ENCODE results near the gene IL21R. TPM values are rescaled to one million over a fixed set of nuclear protein-coding genes. Genes with fewer than 3 reads are reported as not detected.
A peak's percentile ranks its signal among the peaks of the same experiment; 100 is the strongest.

The IL21R gene
- total RNA-seq, 1 experiment from 2014 or later: 4.6 TPM

DNA sequence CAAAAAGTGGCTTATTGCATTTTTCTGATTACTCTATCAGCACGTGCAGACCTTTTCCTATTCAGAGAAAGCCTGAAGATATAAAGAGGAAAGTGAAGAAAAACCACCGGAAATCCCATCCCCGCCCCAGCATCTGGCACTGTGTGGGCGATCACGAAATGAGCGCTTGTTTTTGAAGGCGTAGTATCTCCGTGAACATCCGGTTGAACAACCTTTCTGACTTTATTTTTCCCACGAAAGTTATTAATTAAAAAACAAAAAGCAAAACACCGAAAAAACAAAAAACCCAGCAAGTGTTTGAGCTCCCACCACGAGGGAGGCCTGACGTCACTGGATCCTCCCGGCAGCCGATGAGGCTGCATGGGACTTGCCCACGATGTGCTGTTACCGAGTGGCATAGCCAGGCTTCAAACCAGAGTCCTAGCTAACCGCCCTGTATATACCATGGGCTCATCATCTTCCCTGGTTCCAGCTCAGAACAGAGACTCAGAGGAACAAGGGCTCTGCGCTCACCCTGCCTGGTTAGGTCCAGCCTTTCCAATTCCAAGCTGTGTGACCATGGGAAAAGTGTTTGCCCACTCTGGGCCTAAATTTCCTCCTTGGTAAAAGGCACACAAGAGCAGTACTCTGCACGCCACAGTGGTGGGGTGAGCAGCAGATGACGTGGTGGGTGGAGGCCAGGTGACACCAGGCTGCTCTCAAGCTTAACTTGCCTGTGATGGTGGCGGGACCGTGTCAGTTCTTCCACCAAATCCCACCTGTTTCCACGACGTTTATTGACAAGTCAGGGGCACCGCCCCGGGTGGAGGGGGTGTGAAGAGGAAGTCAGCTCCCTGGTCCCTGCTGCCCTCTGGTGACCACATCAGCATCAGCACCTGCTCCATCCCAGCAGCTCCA, 34.3 kb upstream of the IL21R start:
- no peaks in the 10 kb centered on the region for H3K9me3 ChIP-seq (replicated peaks)
- H3K36me3 ChIP-seq: peaks cover 20% of the 10 kb centered on the region
- H3K27me3 ChIP-seq: no peaks in the 10 kb centered on the region
- H3K4me1 ChIP-seq: no peaks in the 10 kb centered on the region
- peak overlapping the region; percentile 14; the same call in 1 of the 2 replicates for H3K27ac ChIP-seq
- H3K4me3 ChIP-seq: peak overlapping the region; percentile 9; the same call in 1 of the 2 replicates
- DNase-seq: peak; percentile 89 to 91

DNA sequence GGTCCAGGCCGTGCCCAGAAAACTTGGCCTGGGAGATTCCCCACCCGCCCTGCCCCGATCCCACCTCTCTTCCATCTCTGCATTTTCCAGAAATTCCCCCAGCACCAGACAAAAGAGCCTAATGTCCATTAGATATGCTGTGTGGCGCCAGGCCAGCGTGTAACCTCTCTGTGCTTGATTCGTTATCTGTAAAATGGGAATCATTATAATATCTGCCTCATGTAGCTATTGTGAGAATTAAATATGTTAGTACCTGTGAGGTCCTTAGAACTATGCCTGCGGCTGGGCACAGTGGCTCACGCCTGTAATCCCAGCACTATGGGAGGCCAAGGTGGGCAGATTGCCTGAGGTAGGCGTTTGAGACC, 33.6 kb upstream of the IL21R start:
- Histone ChIP-seq H3K4me3 (no peak overlapping the region), H3K36me3 (peaks cover 13% of the 10 kb centered on the region), H3K27ac (no peak overlapping the region), H3K9me3 (replicated peaks) (no peaks in the 10 kb centered on the region), H3K4me1 (no peaks in the 10 kb centered on the region), H3K27me3 (no peaks in the 10 kb centered on the region)
- no peak for DNase-seq

DNA sequence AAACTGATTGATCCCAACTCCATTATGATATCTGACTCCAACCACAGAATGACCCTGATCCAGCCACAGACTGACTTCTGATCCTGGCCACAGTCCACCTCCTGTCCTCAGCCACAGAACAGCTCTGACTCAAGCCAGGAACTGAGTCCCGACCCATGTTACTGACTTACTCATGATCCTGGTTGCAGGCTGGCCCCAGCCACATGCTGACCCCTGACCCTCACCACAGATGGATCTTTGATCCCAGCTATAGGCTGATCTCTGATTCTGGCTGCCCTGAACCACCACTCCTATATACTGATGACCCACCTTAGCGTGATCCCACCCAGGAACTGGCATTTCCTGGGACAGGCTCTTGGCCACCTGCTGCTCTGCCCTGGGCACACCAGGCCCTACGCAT, 32.2 kb upstream of the IL21R start:
- H3K36me3 ChIP-seq: peaks cover 2% of the 10 kb centered on the region; the same call in 1 of the 2 replicates
- no peak overlapping the region for H3K27ac ChIP-seq
- H3K9me3 ChIP-seq (replicated peaks): no peaks in the 10 kb centered on the region
- no peak overlapping the region for H3K4me3 ChIP-seq
- no peaks in the 10 kb centered on the region for H3K4me1 ChIP-seq
- no peaks in the 10 kb centered on the region for H3K27me3 ChIP-seq
- DNase-seq: no peak

DNA sequence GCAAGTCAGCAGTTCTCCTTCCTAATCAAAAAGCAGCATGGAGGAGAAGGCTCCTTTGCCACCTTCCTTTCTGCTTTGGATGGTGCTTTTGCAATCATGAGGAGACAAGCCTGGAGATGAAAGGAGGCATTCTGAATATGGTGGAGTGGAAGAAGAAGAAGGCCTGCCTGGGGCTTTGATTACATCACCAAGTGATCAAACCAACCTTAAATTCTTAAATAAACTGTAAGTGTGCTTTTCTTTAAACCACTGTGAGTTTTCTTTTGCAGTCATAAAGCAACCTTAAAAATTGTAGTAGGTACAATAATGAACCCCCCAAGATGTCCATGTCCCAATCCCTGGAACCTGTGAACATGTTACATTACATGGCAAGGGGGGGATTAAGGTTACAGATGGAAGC, 31.7 kb upstream of the IL21R start:
- no peak overlapping the region for H3K27ac ChIP-seq
- no peak overlapping the region for H3K4me3 ChIP-seq

DNA sequence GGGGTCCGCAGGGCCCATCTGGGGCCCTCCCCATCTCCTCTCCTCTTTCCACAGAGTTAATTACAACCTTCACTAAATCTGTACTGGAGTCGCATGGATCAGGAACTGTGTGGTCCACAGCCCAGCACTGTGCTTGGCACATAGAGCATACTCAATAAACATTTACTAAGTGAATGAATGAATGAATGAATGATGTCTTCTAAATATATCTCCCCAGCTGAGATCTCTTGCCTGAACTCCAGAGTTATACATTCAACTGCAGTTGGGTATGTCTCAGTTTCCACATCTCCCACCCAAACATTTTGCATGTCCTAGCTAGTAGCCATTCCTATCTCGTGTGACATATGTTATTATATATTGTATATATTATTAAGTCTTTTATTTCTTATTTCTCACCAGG, 28.7 kb upstream of the IL21R start:
- no peak for DNase-seq
- H3K27me3 ChIP-seq: no peaks in the 10 kb centered on the region
- no peak overlapping the region for H3K4me3 ChIP-seq
- H3K27ac ChIP-seq: no peak overlapping the region
- no peaks in the 10 kb centered on the region for H3K36me3 ChIP-seq
- no peaks in the 10 kb centered on the region for H3K4me1 ChIP-seq
- H3K9me3 ChIP-seq (replicated peaks): no peaks in the 10 kb centered on the region

More for the DNA sequence above, 31.7 kb upstream of the IL21R start:
- Histone ChIP-seq H3K4me1 (no peaks in the 10 kb centered on the region), H3K9me3 (replicated peaks) (no peaks in the 10 kb centered on the region), H3K36me3 (no peaks in the 10 kb centered on the region), H3K27me3 (no peaks in the 10 kb centered on the region)
- DNase-seq: no peak

DNA sequence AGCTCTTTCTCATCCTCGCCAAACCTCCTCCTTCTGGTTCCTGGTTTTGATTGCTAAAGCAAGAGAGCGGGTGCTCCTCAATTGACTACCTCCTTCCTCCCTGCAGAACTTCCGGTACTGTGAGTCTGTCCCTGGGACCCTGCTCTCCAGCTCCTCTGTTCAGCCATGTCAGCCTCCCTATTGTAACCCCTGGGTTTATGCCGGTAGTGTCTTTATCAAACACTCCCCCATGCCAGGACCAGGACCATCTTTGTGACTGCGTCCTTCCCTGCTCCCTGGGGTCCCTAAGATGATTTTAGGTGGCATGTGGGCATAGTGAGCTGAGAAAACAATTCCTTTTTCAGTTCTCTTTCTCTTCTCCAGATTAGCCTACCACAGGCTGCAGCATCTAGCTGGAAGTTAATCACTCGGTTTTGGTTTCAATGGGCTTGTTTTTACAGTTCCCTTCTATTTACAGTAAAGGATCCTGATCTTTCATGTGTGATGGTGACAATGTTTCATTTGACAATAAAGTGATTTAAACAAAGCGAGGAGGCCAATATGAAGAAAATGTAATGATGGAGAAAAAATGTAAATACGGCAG, 27.7 kb upstream of the IL21R start:
- no peak for DNase-seq
- Histone ChIP-seq H3K4me1 (no peaks in the 10 kb centered on the region), H3K9me3 (replicated peaks) (no peaks in the 10 kb centered on the region), H3K27me3 (no peaks in the 10 kb centered on the region), H3K4me3 (no peak overlapping the region), H3K36me3 (no peaks in the 10 kb centered on the region), H3K27ac (no peak overlapping the region)

DNA sequence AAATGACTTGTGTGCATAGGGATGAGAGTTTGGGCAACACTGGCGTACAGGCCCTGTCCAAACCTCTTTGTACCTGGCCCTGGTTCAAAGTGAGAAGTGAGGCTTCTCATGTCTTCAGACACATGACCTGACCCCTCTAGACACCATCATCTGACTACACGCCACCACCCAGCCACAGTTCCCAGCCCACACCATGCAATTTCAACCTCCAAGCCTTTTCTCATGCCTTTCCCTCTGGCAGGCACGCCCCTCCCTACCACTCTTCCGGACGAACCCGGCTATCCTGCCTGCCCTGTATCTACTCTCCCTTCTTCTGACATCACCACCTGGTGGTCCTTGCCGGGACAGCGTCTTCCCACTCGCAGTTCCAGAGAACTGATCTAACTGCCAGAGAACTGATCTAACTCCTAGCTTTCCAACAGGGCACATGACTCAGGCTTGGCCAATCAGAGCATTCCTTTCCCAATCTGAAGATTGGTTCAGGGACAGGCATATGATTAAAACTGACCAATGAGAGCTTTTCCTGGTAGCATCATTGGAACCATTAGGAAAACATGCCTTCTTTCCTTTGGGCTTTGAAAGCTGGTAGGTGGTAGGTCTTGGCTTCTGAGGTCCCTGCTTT, 27.1 kb upstream of the IL21R start:
- no peak overlapping the region for H3K27ac ChIP-seq
- no peaks in the 10 kb centered on the region for H3K27me3 ChIP-seq
- no peaks in the 10 kb centered on the region for H3K36me3 ChIP-seq
- no peaks in the 10 kb centered on the region for H3K4me1 ChIP-seq
- peak; percentile 92 to 96 for DNase-seq
- H3K4me3 ChIP-seq: no peak overlapping the region
- no peaks in the 10 kb centered on the region for H3K9me3 ChIP-seq (replicated peaks)

DNA sequence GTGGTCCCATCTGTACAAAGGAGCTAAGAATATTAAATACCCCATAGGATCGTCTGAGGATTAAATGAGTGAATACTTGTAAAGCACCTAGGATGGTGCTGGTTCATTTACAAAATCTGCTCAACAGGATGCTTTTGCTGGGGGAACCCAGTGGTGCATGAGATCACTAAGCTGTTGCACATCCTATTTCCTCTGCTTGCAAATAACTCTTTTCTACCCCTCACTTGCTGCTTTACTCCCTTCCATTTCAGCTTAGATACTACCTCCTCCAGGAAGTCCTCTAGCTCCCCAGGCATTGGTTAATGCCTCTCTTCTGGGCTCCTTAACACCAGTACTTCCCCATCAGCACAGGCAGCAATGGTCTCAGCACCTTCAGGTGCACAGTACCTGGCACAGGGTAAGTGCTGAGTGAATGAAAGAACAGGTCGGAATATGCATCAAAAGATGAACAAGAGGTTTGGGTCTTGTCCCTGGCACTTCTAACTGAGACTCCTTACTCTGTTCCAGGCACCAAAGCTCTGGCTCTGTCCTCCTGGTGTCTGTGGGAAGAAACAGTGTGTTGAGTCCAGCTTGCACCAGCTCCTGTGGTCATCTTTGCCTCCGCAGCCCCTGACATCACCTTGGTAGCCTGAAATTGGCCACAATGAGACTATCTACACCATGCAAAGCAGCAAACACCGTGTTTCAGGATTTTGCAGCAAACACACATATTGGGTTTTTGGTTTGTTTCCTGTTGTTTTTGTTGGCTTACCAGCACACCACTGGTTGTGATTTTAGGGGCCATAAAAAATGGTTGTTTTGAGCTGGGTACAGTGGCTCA, 24.1 kb upstream of the IL21R start:
- no peak overlapping the region for H3K4me3 ChIP-seq
- H3K9me3 ChIP-seq (replicated peaks): no peaks in the 10 kb centered on the region
- no peaks in the 10 kb centered on the region for H3K4me1 ChIP-seq
- H3K27me3 ChIP-seq: no peaks in the 10 kb centered on the region
- no peaks in the 10 kb centered on the region for H3K36me3 ChIP-seq
- no peak for DNase-seq
- no peak overlapping the region for H3K27ac ChIP-seq

DNA sequence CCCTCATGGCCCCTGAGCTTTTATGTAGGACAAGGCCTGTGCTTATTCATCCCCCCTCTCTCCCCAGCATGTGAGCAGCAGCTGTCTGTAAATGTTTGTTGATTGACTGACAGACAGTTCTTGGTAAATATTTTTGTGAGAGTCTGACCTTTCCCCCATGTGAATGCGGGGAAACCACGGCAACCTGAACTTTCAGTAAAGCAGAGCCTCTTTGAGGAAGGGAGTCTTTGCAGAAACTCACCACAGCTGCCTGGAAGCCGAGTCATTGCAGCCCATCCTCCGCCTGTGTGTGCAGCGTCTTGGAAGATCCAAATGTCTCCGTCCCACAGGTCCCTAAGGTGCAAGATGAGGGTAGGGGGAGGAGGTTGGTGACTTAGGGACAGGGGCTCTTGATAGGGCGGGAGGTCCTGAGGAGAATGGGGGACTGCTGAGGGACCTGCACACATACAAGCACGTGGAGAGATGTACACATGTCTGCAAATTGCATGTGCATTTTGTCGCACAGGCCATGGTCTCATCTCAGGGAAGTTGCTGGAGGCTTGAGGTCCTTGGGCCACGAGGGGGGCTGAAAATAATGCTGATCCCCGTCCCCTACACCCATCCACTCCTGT, 23.0 kb upstream of the IL21R start:
- Histone ChIP-seq H3K36me3 (no peaks in the 10 kb centered on the region), H3K27me3 (no peaks in the 10 kb centered on the region), H3K9me3 (replicated peaks) (no peaks in the 10 kb centered on the region), H3K27ac (no peak overlapping the region), H3K4me1 (no peaks in the 10 kb centered on the region), H3K4me3 (no peak overlapping the region)
- no peak for DNase-seq

DNA sequence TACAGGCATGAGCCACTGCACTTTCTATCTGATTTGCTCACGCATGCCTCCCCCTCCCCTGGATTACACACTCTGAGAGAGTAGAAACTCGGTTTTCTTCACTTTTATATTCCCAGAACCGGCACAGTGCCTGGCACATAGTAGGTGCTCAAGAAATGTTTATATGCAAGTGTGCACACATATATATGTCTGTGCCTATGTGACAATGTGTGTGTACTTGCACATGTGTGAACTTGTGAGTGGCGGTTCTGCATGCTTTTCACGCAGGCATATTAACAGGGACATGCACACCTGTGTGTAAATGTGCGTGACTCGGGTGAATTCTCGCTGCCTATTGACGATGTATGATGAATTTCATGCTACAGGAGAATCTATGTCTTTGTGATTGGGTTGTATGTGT, 22.1 kb upstream of the IL21R start:
- Histone ChIP-seq H3K27me3 (no peaks in the 10 kb centered on the region), H3K4me1 (no peaks in the 10 kb centered on the region), H3K9me3 (replicated peaks) (no peaks in the 10 kb centered on the region), H3K36me3 (no peaks in the 10 kb centered on the region), H3K27ac (no peak overlapping the region), H3K4me3 (no peak overlapping the region)
- DNase-seq: no peak

DNA sequence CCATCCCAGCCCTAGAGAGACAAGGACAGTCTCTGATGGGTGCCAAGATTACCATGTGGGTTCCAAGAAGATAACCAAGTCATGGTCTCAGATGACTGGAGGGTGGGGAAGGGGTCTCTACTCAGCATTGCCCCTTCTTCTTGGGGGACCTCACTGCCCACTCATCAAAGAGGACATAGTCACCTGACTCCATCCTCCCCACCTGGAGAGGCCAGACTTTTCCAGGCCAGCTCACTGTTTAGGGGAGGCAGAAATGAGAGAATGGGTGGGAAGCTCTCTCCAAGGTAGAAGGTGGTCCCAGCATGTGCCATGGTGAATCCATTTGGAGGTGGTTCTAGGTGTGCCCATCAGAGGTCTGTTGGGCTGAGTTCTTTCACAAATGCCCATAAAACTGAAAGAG, 20.7 kb upstream of the IL21R start:
- DNase-seq: no peak
- Histone ChIP-seq H3K36me3 (no peaks in the 10 kb centered on the region), H3K4me1 (no peaks in the 10 kb centered on the region), H3K27me3 (no peaks in the 10 kb centered on the region), H3K4me3 (no peak overlapping the region), H3K27ac (no peak overlapping the region), H3K9me3 (replicated peaks) (no peaks in the 10 kb centered on the region)

DNA sequence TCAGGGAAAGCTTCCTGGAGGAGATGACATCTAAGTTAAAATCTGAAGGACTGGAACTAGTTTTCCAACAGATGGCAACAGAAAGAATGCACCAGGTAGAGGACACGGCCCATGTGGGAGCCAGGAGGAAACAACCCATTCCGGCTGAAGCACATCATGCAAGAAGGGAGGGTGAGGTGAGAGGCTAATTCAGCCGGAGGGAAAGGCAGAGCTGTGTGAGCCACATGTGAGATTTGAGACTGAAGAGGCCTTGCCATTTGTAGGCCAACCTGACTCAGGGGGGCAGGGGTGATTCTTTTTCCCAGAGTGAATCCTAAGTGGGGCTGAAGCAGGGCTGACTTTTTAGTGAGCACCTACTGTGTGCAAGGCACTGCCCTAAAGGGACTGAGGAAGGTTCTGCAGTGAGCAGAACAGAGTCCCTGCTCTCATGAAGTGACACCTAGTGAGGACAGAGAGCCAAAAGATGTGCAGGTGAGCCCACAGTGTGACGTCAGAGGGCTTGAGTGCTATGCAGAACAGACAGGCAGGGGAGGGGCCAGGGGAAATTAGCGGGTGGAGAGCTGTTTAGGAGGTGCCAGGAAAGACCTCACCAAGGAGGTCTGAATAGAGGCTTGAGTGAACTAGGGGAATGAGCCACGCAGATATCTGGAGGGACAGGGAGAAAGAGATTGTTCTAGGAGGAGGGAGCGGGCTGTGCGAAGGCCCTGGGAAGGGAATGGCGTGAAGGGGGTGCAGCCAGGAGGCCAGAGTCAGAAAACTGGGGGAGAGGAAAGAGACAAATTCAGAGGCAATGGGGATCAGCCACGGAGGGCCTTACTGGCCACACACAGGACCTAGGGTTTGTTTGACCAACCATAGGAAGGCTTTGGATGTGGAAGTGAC, 19.8 kb upstream of the IL21R start:
- no peak overlapping the region for H3K4me3 ChIP-seq
- no peak overlapping the region for H3K27ac ChIP-seq
- DNase-seq: no peak
- no peaks in the 10 kb centered on the region for H3K36me3 ChIP-seq
- no peaks in the 10 kb centered on the region for H3K4me1 ChIP-seq
- no peaks in the 10 kb centered on the region for H3K27me3 ChIP-seq
- H3K9me3 ChIP-seq (replicated peaks): no peaks in the 10 kb centered on the region

DNA sequence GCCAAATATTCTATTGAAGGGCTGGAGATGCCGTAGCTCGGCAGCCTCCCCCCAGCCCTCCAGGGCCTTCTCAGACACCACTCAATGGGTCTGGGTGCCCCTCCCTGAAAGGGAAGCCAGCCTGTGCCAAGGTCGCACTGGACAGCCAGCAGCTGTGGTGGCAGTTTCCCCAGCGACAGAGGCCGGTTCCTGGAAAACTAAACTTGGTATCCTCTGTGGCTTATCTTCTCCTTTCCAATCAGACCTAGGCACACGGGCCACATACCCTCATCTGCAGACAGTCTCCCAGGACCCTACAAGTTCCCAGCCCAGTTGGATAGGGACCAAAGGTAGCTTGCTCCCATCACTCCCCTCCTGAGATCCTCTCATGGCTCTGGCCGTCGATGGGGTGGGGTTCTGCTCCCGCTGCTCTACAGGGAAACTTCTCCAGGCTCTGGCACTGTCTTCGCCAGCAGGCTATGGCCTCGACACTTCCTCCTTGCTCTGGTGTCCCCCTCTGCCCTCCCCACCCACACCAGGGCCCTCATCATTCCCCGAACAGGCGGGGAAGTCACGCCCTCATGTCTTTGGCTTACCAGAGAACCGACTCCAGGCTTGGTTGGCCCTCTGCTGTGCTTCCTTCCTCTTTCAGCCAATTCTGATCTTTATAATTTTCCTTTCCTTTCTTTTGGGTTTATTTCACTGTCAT, 18.3 kb upstream of the IL21R start:
- H3K27ac ChIP-seq: no peak overlapping the region
- no peaks in the 10 kb centered on the region for H3K9me3 ChIP-seq (replicated peaks)
- H3K36me3 ChIP-seq: no peaks in the 10 kb centered on the region
- H3K4me3 ChIP-seq: no peak overlapping the region
- H3K27me3 ChIP-seq: no peaks in the 10 kb centered on the region
- no peak for DNase-seq
- no peaks in the 10 kb centered on the region for H3K4me1 ChIP-seq
